Lower lobe of right lung (tissue), 2 donors: ENCODE results near the gene PARD6A. TPM values are rescaled to one million over a fixed set of nuclear protein-coding genes. Genes with fewer than 3 reads are reported as not detected.
A peak's percentile ranks its signal among the peaks of the same experiment; 100 is the strongest.

Experiments used
- ATAC-seq, 2 donors: fragments of 200-7000 bp; cut with Tn5 transposase; one replicate each; pipeline ENCODE4 v1.9.1; 2020 to 2022; ENCODE audit warnings: mild to moderate bottlenecking in 2 of 2, moderate library complexity in 2 of 2
- DNase-seq: peaks from one replicate; pipeline ENCODE4 v3.0.0-alpha.2; 2020
- H3K27ac ChIP-seq: fragments of 200-600 bp; one replicate; pipeline ENCODE4 v1.8.0; 2022
- H3K27me3 ChIP-seq: fragments of 200-600 bp; one replicate; pipeline ENCODE4 v1.8.0; 2022; ENCODE audit warnings: low read depth
- H3K36me3 ChIP-seq: fragments of 200-600 bp; one replicate; pipeline ENCODE4 v1.8.0; 2022; ENCODE audit warnings: mild to moderate bottlenecking
- H3K4me1 ChIP-seq: fragments of 200-600 bp; one replicate; pipeline ENCODE4 v1.8.0; 2022
- H3K4me3 ChIP-seq: fragments of 200-600 bp; one replicate; pipeline ENCODE4 v1.8.0; 2022; ENCODE audit warnings: mild to moderate bottlenecking
- H3K9me3 ChIP-seq: fragments of 200-600 bp; one replicate; pipeline ENCODE4 v1.8.0; 2022
- CTCF ChIP-seq: fragments of 200-600 bp; IDR thresholded peaks from one replicate; pipeline ENCODE4 v1.8.0; 2022; ENCODE audit warnings: antibody characterized with exemption, mild to moderate bottlenecking
- intact Hi-C: fragments of 100-400 bp; cut with DNase I; formaldehyde crosslinking; loops from one replicate; pipeline ENCODE4 v1.11.0; 2022
- total RNA-seq: library from RNA; stranded (reverse); fragmentation: NEBNext Ultra II Directional; extraction: Animal tissue kit (Norgen Biotek cat#: 25700); gene quantifications from one replicate; pipeline ENCODE4 v1.2.1, GENCODE V29; 2021
- donor health status: DM: no; HTN: yes; CAD: no; lungs with severe emphysema.

The PARD6A gene
- total RNA-seq, 1 donor from 2014 or later = 5.5 TPM

DNA sequence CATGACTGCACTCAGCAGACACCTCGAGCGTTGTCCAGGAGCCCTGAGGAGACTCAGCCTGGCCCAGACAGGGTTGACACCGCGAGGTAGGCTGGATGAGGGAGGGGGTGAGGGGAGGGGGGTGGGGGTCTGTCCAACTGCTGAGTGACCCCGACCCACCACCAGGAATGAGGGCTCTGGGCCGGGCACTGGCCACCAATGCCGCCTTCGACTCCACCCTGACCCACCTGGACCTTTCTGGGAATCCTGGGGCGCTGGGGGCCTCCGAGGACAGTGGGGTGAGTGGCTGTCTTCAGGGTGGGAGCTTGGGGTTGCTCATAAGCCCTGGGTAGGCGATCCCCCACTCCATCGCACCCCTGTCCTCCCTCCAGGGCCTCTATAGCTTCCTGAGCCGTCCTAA, 13.1 kb upstream of the PARD6A start:
- Histone ChIP-seq H3K4me1 (peaks cover 13% of the 10 kb centered on the region), H3K27me3 (peaks cover 72% of the 10 kb centered on the region), H3K9me3 (no peaks in the 10 kb centered on the region), H3K36me3 (no peaks in the 10 kb centered on the region), H3K4me3 (no peak overlapping the region), H3K27ac (no peak overlapping the region)
- no peak for TF ChIP-seq CTCF
- DNase-seq = peak; percentile 35
- no peak for ATAC-seq
- intact Hi-C loops = no loop called here

DNA sequence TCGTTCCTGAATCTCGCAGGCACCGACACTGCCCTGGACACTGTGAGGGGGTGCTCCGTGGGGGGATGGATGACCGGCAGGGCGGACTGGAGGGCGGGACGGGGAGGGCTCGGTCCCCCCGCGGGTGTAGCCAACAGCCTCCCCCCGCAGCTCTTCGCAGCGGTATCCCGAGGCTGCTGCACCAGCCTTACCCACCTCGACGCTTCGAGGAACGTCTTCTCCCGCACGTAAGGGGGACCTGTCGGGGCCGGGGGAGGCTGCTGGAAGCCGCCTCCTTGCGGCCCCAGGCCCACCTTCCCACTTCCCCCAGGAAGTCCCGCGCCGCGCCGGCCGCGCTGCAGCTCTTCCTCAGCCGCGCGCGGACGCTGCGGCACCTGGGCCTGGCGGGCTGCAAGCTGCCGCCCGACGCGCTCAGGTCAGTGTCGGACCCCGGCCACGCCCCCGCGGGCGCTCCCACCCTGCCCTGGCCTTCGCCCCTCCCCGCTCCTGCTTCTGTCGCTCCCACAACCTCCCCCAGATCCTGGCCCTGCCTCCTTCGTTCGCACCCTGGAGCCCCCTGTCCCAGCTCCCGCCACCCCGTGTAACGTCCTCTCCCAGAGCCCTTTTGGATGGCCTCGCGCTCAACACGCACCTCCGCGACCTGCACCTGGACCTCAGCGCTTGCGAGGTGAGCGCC, 12.5 kb upstream of the PARD6A start:
- intact Hi-C loops = no loop called here
- H3K36me3 ChIP-seq = no peaks in the 10 kb centered on the region
- peaks cover 14% of the 10 kb centered on the region for H3K4me1 ChIP-seq
- H3K27ac ChIP-seq = no peak overlapping the region
- DNase-seq (peak; percentile 33), ATAC-seq (no peak)
- H3K27me3 ChIP-seq = peaks cover 73% of the 10 kb centered on the region
- no peak for TF ChIP-seq CTCF
- H3K9me3 ChIP-seq = no peaks in the 10 kb centered on the region
- no peak overlapping the region for H3K4me3 ChIP-seq

- DNase-seq = no peak
- TF ChIP-seq CTCF = no peak
- intact Hi-C loops = no loop called here
- peaks cover 20% of the 10 kb centered on the region for H3K4me1 ChIP-seq
- H3K27ac ChIP-seq = no peak overlapping the region
- H3K36me3 ChIP-seq = no peaks in the 10 kb centered on the region
- H3K9me3 ChIP-seq = no peaks in the 10 kb centered on the region
- no peak for ATAC-seq
- H3K4me3 ChIP-seq = no peak overlapping the region
- peaks cover 79% of the 10 kb centered on the region for H3K27me3 ChIP-seq
These were observed 11.9 kb upstream of the PARD6A start for GRCh38 chr16:67648764-67649407.

DNA sequence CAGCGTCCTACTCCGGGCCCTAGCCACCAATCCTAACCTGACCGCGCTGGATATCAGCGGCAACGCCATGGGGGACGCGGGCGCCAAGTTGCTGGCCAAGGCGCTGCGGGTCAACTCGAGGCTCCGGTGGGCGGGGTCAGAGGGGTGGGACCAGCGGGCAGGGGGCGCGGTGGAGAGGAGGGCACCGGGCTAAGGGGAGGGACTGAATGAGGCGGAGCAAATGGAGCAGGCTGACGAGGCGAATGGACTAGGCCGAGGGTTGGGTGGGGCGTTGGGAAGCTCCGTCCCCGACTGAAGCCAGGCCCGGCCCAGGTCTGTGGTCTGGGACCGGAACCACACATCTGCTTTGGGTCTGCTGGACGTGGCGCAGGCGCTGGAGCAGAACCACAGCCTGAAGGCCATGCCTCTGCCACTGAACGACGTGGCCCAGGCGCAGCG, 11.2 kb upstream of the PARD6A start:
- no peak overlapping the region for H3K27ac ChIP-seq
- no peak for TF ChIP-seq CTCF
- H3K9me3 ChIP-seq = no peaks in the 10 kb centered on the region
- intact Hi-C loops = no loop called here
- no peak for ATAC-seq
- DNase-seq = peak; percentile 38
- H3K36me3 ChIP-seq = no peaks in the 10 kb centered on the region
- peaks cover 17% of the 10 kb centered on the region for H3K4me1 ChIP-seq
- H3K4me3 ChIP-seq = no peak overlapping the region
- H3K27me3 ChIP-seq = peaks cover 86% of the 10 kb centered on the region

DNA sequence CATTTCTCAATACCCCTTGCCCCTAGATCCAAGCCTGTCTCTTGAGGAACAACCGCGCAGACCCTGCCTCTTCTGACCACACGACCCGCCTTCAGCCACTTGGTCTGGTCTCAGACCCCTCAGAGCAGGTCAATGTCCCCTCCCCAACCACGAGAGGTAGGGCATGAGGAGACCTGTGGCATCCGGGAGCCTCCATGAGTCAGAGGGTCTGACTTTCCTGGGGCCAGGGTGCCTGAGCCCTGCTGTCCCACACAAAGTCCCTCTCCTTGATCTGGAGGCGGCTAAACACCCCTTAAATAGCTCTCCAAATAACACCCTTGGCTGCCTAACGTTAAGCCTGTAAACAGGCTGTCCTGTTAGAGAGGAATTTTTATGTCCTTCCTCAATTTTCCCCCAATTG, 10.7 kb upstream of the PARD6A start:
- Histone ChIP-seq H3K36me3 (no peaks in the 10 kb centered on the region), H3K9me3 (no peaks in the 10 kb centered on the region), H3K27me3 (peaks cover 86% of the 10 kb centered on the region), H3K27ac (no peak overlapping the region), H3K4me1 (peaks cover 12% of the 10 kb centered on the region), H3K4me3 (no peak overlapping the region)
- ATAC-seq (no peak), DNase-seq (no peak)
- TF ChIP-seq CTCF = no peak
- intact Hi-C loops = no loop called here
